Activated CD4-positive, alpha-beta T cell treated with anti-CD3 and anti-CD28 coated beads for 1 hour (primary cell): ENCODE measurements around the gene FOXP1.

Experiments used
- DNase-seq: peaks from one replicate; pipeline ENCODE4 v3.0.0-alpha.2; 2020

FOXP1 gene

GRCh38 chr3:71469138-71469435 is 114.4 kb downstream of the FOXP1 start:
- no peak for DNase-seq

GRCh38 chr3:71468311-71469137 is 115.0 kb downstream of the FOXP1 start:
- DNase-seq, result no peak

- DNase-seq, result no peak
These were observed 117.0 kb downstream of the FOXP1 start for GRCh38 chr3:71466483-71466882.

GRCh38 chr3:71465371-71466036 is 118.0 kb downstream of the FOXP1 start:
- DNase-seq, result no peak

- no peak for DNase-seq
These were observed 118.9 kb downstream of the FOXP1 start for GRCh38 chr3:71464613-71465012.

- DNase-seq, result no peak
These were observed 119.9 kb downstream of the FOXP1 start for GRCh38 chr3:71463617-71464016.

- DNase-seq, result no peak
These were observed 120.9 kb downstream of the FOXP1 start for GRCh38 chr3:71462586-71462985.

- no peak for DNase-seq
These were observed 121.6 kb downstream of the FOXP1 start for GRCh38 chr3:71461749-71462483.

- DNase-seq, result no peak
These were observed 122.4 kb downstream of the FOXP1 start for GRCh38 chr3:71461114-71461513.

- DNase-seq, result no peak
These were observed 124.6 kb downstream of the FOXP1 start for GRCh38 chr3:71458895-71459294.

GRCh38 chr3:71456826-71457225 is 126.7 kb downstream of the FOXP1 start:
- no peak for DNase-seq

- no peak for DNase-seq
These were observed 127.4 kb downstream of the FOXP1 start for GRCh38 chr3:71456156-71456555.

- DNase-seq, result no peak
These were observed 128.8 kb downstream of the FOXP1 start for GRCh38 chr3:71454512-71455403.

GRCh38 chr3:71453822-71454511 is 129.6 kb downstream of the FOXP1 start:
- no peak for DNase-seq

GRCh38 chr3:71453319-71453718 is 130.2 kb downstream of the FOXP1 start:
- DNase-seq, result no peak

- no peak for DNase-seq
These were observed 131.7 kb downstream of the FOXP1 start for GRCh38 chr3:71451812-71452211.

GRCh38 chr3:71451060-71451459 is 132.5 kb downstream of the FOXP1 start:
- DNase-seq, result no peak

- no peak for DNase-seq
These were observed 133.4 kb downstream of the FOXP1 start for GRCh38 chr3:71450162-71450561.

- no peak for DNase-seq
These were observed 135.7 kb downstream of the FOXP1 start for GRCh38 chr3:71447803-71448202.

GRCh38 chr3:71447197-71447596 is 136.3 kb downstream of the FOXP1 start:
- DNase-seq, result no peak

- no peak for DNase-seq
These were observed 136.8 kb downstream of the FOXP1 start for GRCh38 chr3:71446734-71447133.

GRCh38 chr3:71446260-71446659 is 137.3 kb downstream of the FOXP1 start:
- no peak for DNase-seq
